ENCODE data around the gene KLHL40.

The KLHL40 gene

GRCh38 chr3:42685363-42685881 is at the start of gene KLHL40:
TSS of gene KLHL40 (plus strand) at chr3:42685537. CDS start at chr3:42685619, 82 bp downstream.
- ChIA-PET POLR2A (no interaction called here), CTCF (no interaction called here)
- TF ChIP-seq SUZ12 (IDR thresholded peaks at IDR 0.05) = no peak
- DNase-seq (ENCODE audit: extremely low spot score) = no peak

- DNase-seq (ENCODE audit: extremely low spot score) = no peak
- ChIA-PET CTCF (no interaction called here), POLR2A (interaction anchor here (1.8 kb wide), 1 partner anchor 37 kb away, joined by 5 read pairs; the partner anchor contains the start of gene NKTR)
- no peak for TF ChIP-seq FOXA1 (IDR thresholded peaks at IDR 0.05)
- TF ChIP-seq TARDBP (IDR thresholded peaks at IDR 0.05) = no peak
- no peak for TF ChIP-seq ARNT (IDR thresholded peaks at IDR 0.05)
- TF ChIP-seq FOXK2 (IDR thresholded peaks at IDR 0.05) = no peak
- TF ChIP-seq L3MBTL2 (conservative IDR thresholded peaks at IDR 0.05) = no peak
- TF ChIP-seq ELF4 (IDR thresholded peaks at IDR 0.05) = no peak
- no peak for TF ChIP-seq LEF1 (IDR thresholded peaks at IDR 0.05; ENCODE audit: borderline replicate concordance)
- TF ChIP-seq NFRKB (IDR thresholded peaks at IDR 0.05) = no peak
Observed at GRCh38 chr3:42637001-42637400, 48.3 kb upstream of the KLHL40 start.

GRCh38 chr3:42638339-42638842 is 46.9 kb upstream of the KLHL40 start:
- DNase-seq (ENCODE audit: extremely low spot score) = no peak
- CTCF ChIA-PET = no interaction called here
- TF ChIP-seq NFRKB (IDR thresholded peaks at IDR 0.05) = no peak
- no peak for TF ChIP-seq FOXM1 (IDR thresholded peaks at IDR 0.05; ENCODE audit: borderline replicate concordance)
- TF ChIP-seq ELF4 (IDR thresholded peaks at IDR 0.05) = no peak
- TF ChIP-seq HDGF (IDR thresholded peaks at IDR 0.05; ENCODE audit: borderline replicate concordance) = no peak
- TF ChIP-seq BHLHE40 (IDR thresholded peaks at IDR 0.05; ENCODE audit: borderline replicate concordance) = no peak
- TF ChIP-seq ZNF384 (IDR thresholded peaks at IDR 0.05) = no peak
- TF ChIP-seq ARNT (IDR thresholded peaks at IDR 0.05) = no peak
- TF ChIP-seq FOXA1 (IDR thresholded peaks at IDR 0.05) = no peak
- no peak for TF ChIP-seq LEF1 (IDR thresholded peaks at IDR 0.05; ENCODE audit: borderline replicate concordance)
- TF ChIP-seq CTBP1 (IDR thresholded peaks at IDR 0.05; ENCODE audit: borderline replicate concordance) = no peak
- no peak for TF ChIP-seq TARDBP (IDR thresholded peaks at IDR 0.05)
- TF ChIP-seq SP1 (IDR thresholded peaks at IDR 0.05) = no peak
- TF ChIP-seq, protein P1, sequence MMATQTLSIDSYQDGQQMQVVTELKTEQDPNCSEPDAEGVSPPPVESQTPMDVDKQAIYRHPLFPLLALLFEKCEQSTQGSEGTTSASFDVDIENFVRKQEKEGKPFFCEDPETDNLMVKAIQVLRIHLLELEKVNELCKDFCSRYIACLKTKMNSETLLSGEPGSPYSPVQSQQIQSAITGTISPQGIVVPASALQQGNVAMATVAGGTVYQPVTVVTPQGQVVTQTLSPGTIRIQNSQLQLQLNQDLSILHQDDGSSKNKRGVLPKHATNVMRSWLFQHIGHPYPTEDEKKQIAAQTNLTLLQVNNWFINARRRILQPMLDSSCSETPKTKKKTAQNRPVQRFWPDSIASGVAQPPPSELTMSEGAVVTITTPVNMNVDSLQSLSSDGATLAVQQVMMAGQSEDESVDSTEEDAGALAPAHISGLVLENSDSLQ (IDR thresholded peaks at IDR 0.05) = no peak
- no peak for TF ChIP-seq L3MBTL2 (conservative IDR thresholded peaks at IDR 0.05)
- no peak for TF ChIP-seq FOXK2 (IDR thresholded peaks at IDR 0.05)
- TF ChIP-seq SUZ12 (IDR thresholded peaks at IDR 0.05) = no peak
- POLR2A ChIA-PET = interaction anchor here (1.8 kb wide), 1 partner anchor 38 kb away, joined by 5 read pairs; the partner anchor contains the start of gene NKTR

- TF ChIP-seq NFRKB (IDR thresholded peaks at IDR 0.05) (no peak), ELF4 (IDR thresholded peaks at IDR 0.05) (no peak)
- TF ChIP-seq, protein P1 (IDR thresholded peaks at IDR 0.05) = no peak
- CTCF ChIA-PET = no interaction called here
- no peak for DNase-seq (ENCODE audit: extremely low spot score)
- POLR2A ChIA-PET = no interaction called here
Observed at GRCh38 chr3:42639192-42639591, 46.1 kb upstream of the KLHL40 start.

DNA sequence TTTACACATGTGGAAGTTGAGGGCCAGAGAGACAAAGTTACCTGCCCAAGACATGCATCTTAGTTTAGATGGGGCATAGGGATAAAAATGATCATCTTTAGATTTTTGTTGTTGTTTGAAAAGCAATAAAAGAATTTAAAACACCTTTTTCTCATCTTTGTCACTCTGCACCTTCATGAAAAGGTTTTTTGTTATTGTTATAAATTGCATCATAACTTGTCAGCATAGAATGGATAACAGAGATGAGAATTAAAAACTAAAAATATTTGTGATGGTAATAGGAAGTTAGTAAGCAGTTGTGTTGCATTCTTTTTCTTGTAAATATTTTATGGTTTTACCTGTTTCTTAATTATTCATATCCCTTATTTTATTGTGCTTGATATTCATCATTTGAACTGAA is 45.2 kb upstream of the KLHL40 start:
- ChIA-PET CTCF (no interaction called here), POLR2A (interaction anchor here (1.5 kb wide), 1 partner anchor 49 kb away, joined by 4 read pairs; the partner anchor contains the start of gene SS18L2)
- no peak for DNase-seq (ENCODE audit: extremely low spot score)
- TF ChIP-seq HDGF (IDR thresholded peaks at IDR 0.05; ENCODE audit: borderline replicate concordance) (no peak), FOXK2 (IDR thresholded peaks at IDR 0.05) (no peak), BHLHE40 (IDR thresholded peaks at IDR 0.05; ENCODE audit: borderline replicate concordance) (no peak), ARNT (IDR thresholded peaks at IDR 0.05) (no peak), ELF4 (IDR thresholded peaks at IDR 0.05) (no peak), TARDBP (IDR thresholded peaks at IDR 0.05) (no peak), LEF1 (IDR thresholded peaks at IDR 0.05; ENCODE audit: borderline replicate concordance) (no peak), CTBP1 (IDR thresholded peaks at IDR 0.05; ENCODE audit: borderline replicate concordance) (no peak), SP1 (IDR thresholded peaks at IDR 0.05) (no peak), SUZ12 (IDR thresholded peaks at IDR 0.05) (no peak), ZNF384 (IDR thresholded peaks at IDR 0.05) (no peak), L3MBTL2 (conservative IDR thresholded peaks at IDR 0.05) (no peak), NFRKB (IDR thresholded peaks at IDR 0.05) (no peak), FOXM1 (IDR thresholded peaks at IDR 0.05; ENCODE audit: borderline replicate concordance) (no peak), FOXA1 (IDR thresholded peaks at IDR 0.05) (no peak)
- TF ChIP-seq, protein P1 (IDR thresholded peaks at IDR 0.05) = no peak

GRCh38 chr3:42640771-42641370 is 44.5 kb upstream of the KLHL40 start:
- ChIA-PET CTCF (no interaction called here), POLR2A (interaction anchor here (1.5 kb wide), 1 partner anchor 50 kb away, joined by 4 read pairs; the partner anchor contains the start of gene SS18L2)
- TF ChIP-seq SUZ12 (IDR thresholded peaks at IDR 0.05) = no peak
- no peak for TF ChIP-seq BHLHE40 (IDR thresholded peaks at IDR 0.05; ENCODE audit: borderline replicate concordance)
- no peak for TF ChIP-seq ZNF384 (IDR thresholded peaks at IDR 0.05)
- TF ChIP-seq TARDBP (IDR thresholded peaks at IDR 0.05) = no peak
- no peak for TF ChIP-seq NFRKB (IDR thresholded peaks at IDR 0.05)
- TF ChIP-seq FOXM1 (IDR thresholded peaks at IDR 0.05; ENCODE audit: borderline replicate concordance) = no peak
- TF ChIP-seq SP1 (IDR thresholded peaks at IDR 0.05) = no peak
- TF ChIP-seq CTBP1 (IDR thresholded peaks at IDR 0.05; ENCODE audit: borderline replicate concordance) = no peak
- TF ChIP-seq, protein P1 (IDR thresholded peaks at IDR 0.05) = no peak
- TF ChIP-seq ELF4 (IDR thresholded peaks at IDR 0.05) = no peak
- no peak for TF ChIP-seq LEF1 (IDR thresholded peaks at IDR 0.05; ENCODE audit: borderline replicate concordance)
- TF ChIP-seq HDGF (IDR thresholded peaks at IDR 0.05; ENCODE audit: borderline replicate concordance) = no peak
- no peak for TF ChIP-seq FOXA1 (IDR thresholded peaks at IDR 0.05)
- no peak for TF ChIP-seq L3MBTL2 (conservative IDR thresholded peaks at IDR 0.05)
- no peak for TF ChIP-seq FOXK2 (IDR thresholded peaks at IDR 0.05)
- TF ChIP-seq ARNT (IDR thresholded peaks at IDR 0.05) = no peak
- DNase-seq (ENCODE audit: extremely low spot score) = no peak
